ENCODE results near the gene PALM.

GRCh38 chr19:791567-792305 lies 83.0 kb downstream of the PALM start:
- TF ChIP-seq SP1 (IDR thresholded peaks at IDR 0.05), result no peak
- TF ChIP-seq CTBP1 (IDR thresholded peaks at IDR 0.05; ENCODE audit: borderline replicate concordance), result no peak
- no peak for TF ChIP-seq ARNT (IDR thresholded peaks at IDR 0.05)
- no peak for TF ChIP-seq ELF4 (IDR thresholded peaks at IDR 0.05)
- TF ChIP-seq L3MBTL2 (conservative IDR thresholded peaks at IDR 0.05), result no peak
- no peak for TF ChIP-seq SUZ12 (IDR thresholded peaks at IDR 0.05)
- no peak for TF ChIP-seq FOXA1 (IDR thresholded peaks at IDR 0.05)
